H1 (cell line): Measurements from ENCODE around the gene CCDC51. TPM values are rescaled to one million over a fixed set of nuclear protein-coding genes. Genes with fewer than 3 reads are reported as not detected.

Source experiments
- BCL11A ChIP-seq, 2 experiments: IDR thresholded peaks; one replicate each; pipeline ENCODE4 v1.6.1; 2011; ENCODE audit warnings: low read depth in 2 of 2, low read length in 2 of 2, mild to moderate bottlenecking in 2 of 2
- CBX8 ChIP-seq: fragments of 300-800, 300-1000 bp; sonication (generic); IDR thresholded peaks from 2 replicates; pipeline ENCODE4 v1.7.1; 2016; ENCODE audit warnings: low read depth, low read length, borderline replicate concordance
- CHD7 ChIP-seq: fragments of 300-600 bp; sonication (generic); IDR thresholded peaks from 2 replicates; pipeline ENCODE4 v1.7.1; 2012; ENCODE audit warnings: low read length, moderate library complexity, mild to moderate bottlenecking, inconsistent platforms; ENCODE audit not compliant: insufficient replicate concordance
- CREB1 ChIP-seq: IDR thresholded peaks from 2 replicates; pipeline ENCODE4 v1.6.1; 2012; ENCODE audit warnings: inconsistent platforms
- SAP30 ChIP-seq: fragments of 300-600 bp; sonication (generic); IDR thresholded peaks from 2 replicates; pipeline ENCODE4 v1.7.1; 2012; ENCODE audit warnings: low read length, moderate library complexity, mild to moderate bottlenecking, inconsistent platforms; ENCODE audit not compliant: insufficient read depth, insufficient replicate concordance
- TCF12 ChIP-seq: IDR thresholded peaks from 2 replicates; pipeline ENCODE4 v1.6.1; 2011; ENCODE audit warnings: low read depth, mild to moderate bottlenecking, low read length
- TEAD4 ChIP-seq: IDR thresholded peaks from 2 replicates; pipeline ENCODE4 v1.6.1; 2012; ENCODE audit warnings: low read depth, low read length, inconsistent platforms, mixed read lengths
- polyA plus RNA-seq, 7 experiments: library from polyadenylated mRNA; depleted of rRNA in 3 of 7; stranded (reverse) in 5 of 7; unstranded in 2 of 7; fragments of >200 nt in 5 of 7; fragments of 200-250 nt in 2 of 7; gene quantifications; 1 replicate in 5 of 7; 2 replicates in 1 of 7; 4 replicates in 1 of 7; pipeline versions ENCODE4 v1.2.1 to v1.2.3, GENCODE V29; 2011 to 2013; ENCODE audit warnings: missing spikeins in 2 of 7, mixed read lengths in 2 of 7
- total RNA-seq: library from RNA; stranded (reverse); fragmentation: NEBNext Ultra II Directional; extraction: Animal tissue kit (Norgen Biotek cat#: 25700); gene quantifications from 2 replicates; pipeline ENCODE4 v1.2.1, GENCODE V29; 2021

CCDC51 gene
- total and polyA plus RNA-seq, 2 of the 8 experiments (the other 6 are each of a cell fraction or from before 2014, with no cell fraction given): 21.3 to 21.4 TPM

DNA sequence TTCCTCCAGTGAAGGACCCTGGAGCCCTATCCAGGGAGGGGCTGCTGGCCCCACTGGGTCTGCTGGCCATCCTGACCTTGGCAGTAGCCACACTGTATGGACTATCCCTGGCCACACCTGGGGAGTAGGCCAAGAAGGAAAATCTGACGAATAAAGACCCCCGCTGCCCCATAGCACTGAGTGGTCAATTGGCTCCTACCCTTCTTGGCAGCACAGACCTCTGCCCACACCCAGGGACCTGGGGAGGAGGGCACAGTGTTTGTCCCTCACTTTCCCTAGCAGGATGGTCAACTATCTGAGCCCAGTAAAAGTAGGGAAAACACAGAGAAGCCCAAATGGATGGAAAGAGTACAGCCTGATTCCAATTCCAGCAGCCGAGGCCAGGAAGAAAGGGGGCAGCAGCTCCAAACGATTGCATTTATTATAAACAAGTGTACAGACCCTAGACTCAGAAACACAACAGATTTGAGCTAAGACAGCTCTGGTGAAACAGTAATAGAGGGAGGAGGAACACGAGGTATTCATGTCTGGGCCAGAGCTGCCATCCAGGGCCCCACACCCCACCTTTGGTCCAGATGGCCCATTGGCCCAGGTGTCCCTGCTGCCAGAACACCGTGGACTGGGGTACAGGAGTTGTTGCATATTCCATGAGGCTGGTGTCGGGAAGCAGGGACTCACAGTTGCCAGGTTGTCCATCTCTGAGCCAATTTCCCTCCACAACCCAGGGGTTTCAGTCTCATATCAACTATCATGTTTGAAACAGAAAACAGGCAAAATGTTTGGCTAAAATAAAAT, 27.8 kb upstream of the CCDC51 start (continued):
- TF ChIP-seq CHD7 (no peak), SAP30 (no peak), CBX8 (no peak), BCL11A (IDR thresholded peaks at IDR 0.05; ENCODE audit: low read depth in 2 of 2, low read length in 2 of 2) (no peak), CREB1 (no peak), TCF12 (no peak), TEAD4 (no peak)
